ENCODE measurements around the gene RALGAPA1.

The RALGAPA1 gene

DNA sequence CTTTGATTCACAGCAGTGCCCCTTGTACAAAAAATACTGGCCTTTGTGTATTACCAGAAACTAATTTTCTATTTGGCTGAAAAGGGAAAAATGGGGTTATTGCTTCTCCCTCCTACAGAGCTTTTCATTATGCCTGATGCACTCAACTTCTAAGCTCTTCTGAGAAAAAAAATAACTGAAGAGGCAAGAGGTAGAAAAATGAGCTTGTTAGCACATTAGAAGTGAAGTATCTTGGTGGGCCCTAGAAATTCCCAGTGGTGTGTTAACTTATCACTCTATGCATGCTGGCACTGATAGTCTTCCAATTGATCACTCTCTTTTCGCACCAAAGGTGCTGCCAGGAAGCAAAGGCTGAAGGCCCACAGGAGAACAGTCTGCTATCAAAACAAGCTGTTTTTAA lies 258.0 kb downstream of the RALGAPA1 start:
- DNase-seq = no peak
- Histone ChIP-seq H3K79me2 (ENCODE audit: low read length) (no peaks in the 10 kb centered on the region), H3K9me2 (replicated peaks; ENCODE audit: insufficient read depth, low read length) (no peaks in the 10 kb centered on the region), H3K4me1 (ENCODE audit: low read length) (no peaks in the 10 kb centered on the region), H3K36me3 (replicated peaks; ENCODE audit: insufficient read depth, low read length) (no peaks in the 10 kb centered on the region), H4K20me1 (ENCODE audit: insufficient read depth, low read length) (no peaks in the 10 kb centered on the region), H3K27ac (ENCODE audit: low read length) (no peak overlapping the region), H3K9me3 (replicated peaks; ENCODE audit: insufficient read depth, low read length) (no peaks in the 10 kb centered on the region), H3K9ac (ENCODE audit: low read length) (no peak overlapping the region), H3K4me2 (ENCODE audit: low read depth, low read length) (no peak overlapping the region), H2AFZ (ENCODE audit: low read length) (no peak overlapping the region), H3K4me3 (ENCODE audit: low read length) (no peak overlapping the region), H3K27me3 (replicated peaks; ENCODE audit: insufficient read depth, low read length) (no peaks in the 10 kb centered on the region), H3F3A (ENCODE audit: insufficient read depth, low read length) (no peaks in the 10 kb centered on the region)
- TF ChIP-seq EZH2 (optimal IDR thresholded peaks at IDR 0.05; ENCODE audit: low read depth, low read length) = no peak
- TF ChIP-seq, protein P1, sequence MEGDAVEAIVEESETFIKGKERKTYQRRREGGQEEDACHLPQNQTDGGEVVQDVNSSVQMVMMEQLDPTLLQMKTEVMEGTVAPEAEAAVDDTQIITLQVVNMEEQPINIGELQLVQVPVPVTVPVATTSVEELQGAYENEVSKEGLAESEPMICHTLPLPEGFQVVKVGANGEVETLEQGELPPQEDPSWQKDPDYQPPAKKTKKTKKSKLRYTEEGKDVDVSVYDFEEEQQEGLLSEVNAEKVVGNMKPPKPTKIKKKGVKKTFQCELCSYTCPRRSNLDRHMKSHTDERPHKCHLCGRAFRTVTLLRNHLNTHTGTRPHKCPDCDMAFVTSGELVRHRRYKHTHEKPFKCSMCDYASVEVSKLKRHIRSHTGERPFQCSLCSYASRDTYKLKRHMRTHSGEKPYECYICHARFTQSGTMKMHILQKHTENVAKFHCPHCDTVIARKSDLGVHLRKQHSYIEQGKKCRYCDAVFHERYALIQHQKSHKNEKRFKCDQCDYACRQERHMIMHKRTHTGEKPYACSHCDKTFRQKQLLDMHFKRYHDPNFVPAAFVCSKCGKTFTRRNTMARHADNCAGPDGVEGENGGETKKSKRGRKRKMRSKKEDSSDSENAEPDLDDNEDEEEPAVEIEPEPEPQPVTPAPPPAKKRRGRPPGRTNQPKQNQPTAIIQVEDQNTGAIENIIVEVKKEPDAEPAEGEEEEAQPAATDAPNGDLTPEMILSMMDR (IDR thresholded peaks at IDR 0.05; ENCODE audit: low read length) = no peak
- no peak for TF ChIP-seq EZH2phosphoT487 (IDR thresholded peaks at IDR 0.05; ENCODE audit: low read length)

- H3K9me3 ChIP-seq (replicated peaks; ENCODE audit: insufficient read depth, low read length) = no peaks in the 10 kb centered on the region
Measured at GRCh38 chr14:35549551-35549950, 259.5 kb downstream of the RALGAPA1 start.

GRCh38 chr14:35543006-35543405 lies 266.1 kb downstream of the RALGAPA1 start:
- no peak for DNase-seq
- Histone ChIP-seq H3K27me3 (replicated peaks; ENCODE audit: insufficient read depth, low read length) (no peaks in the 10 kb centered on the region), H3K4me2 (ENCODE audit: low read depth, low read length) (no peak overlapping the region), H3K27ac (ENCODE audit: low read length) (no peak overlapping the region), H3K9me3 (replicated peaks; ENCODE audit: insufficient read depth, low read length) (no peaks in the 10 kb centered on the region), H3F3A (ENCODE audit: insufficient read depth, low read length) (no peaks in the 10 kb centered on the region), H3K4me1 (ENCODE audit: low read length) (peaks cover 13% of the 10 kb centered on the region), H3K9ac (ENCODE audit: low read length) (no peak overlapping the region), H4K20me1 (ENCODE audit: insufficient read depth, low read length) (no peaks in the 10 kb centered on the region), H3K79me2 (ENCODE audit: low read length) (no peaks in the 10 kb centered on the region), H3K9me2 (replicated peaks; ENCODE audit: insufficient read depth, low read length) (no peaks in the 10 kb centered on the region), H2AFZ (ENCODE audit: low read length) (no peak overlapping the region), H3K36me3 (replicated peaks; ENCODE audit: insufficient read depth, low read length) (no peaks in the 10 kb centered on the region), H3K4me3 (ENCODE audit: low read length) (no peak overlapping the region)
- no peak for TF ChIP-seq EZH2 (optimal IDR thresholded peaks at IDR 0.05; ENCODE audit: low read depth, low read length)
- no peak for TF ChIP-seq EZH2phosphoT487 (IDR thresholded peaks at IDR 0.05; ENCODE audit: low read length)
- TF ChIP-seq, protein P1 (IDR thresholded peaks at IDR 0.05; ENCODE audit: low read length) = no peak

More at GRCh38 chr14:35549551-35549950, 259.5 kb downstream of the RALGAPA1 start:
- Histone ChIP-seq H3K4me1 (ENCODE audit: low read length) (no peaks in the 10 kb centered on the region), H3K4me2 (ENCODE audit: low read depth, low read length) (no peak overlapping the region), H3K27me3 (replicated peaks; ENCODE audit: insufficient read depth, low read length) (no peaks in the 10 kb centered on the region), H3K27ac (ENCODE audit: low read length) (no peak overlapping the region), H3K9ac (ENCODE audit: low read length) (no peak overlapping the region), H3K79me2 (ENCODE audit: low read length) (no peaks in the 10 kb centered on the region), H3F3A (ENCODE audit: insufficient read depth, low read length) (no peaks in the 10 kb centered on the region), H2AFZ (ENCODE audit: low read length) (no peak overlapping the region), H4K20me1 (ENCODE audit: insufficient read depth, low read length) (no peaks in the 10 kb centered on the region), H3K4me3 (ENCODE audit: low read length) (no peak overlapping the region), H3K36me3 (replicated peaks; ENCODE audit: insufficient read depth, low read length) (no peaks in the 10 kb centered on the region), H3K9me2 (replicated peaks; ENCODE audit: insufficient read depth, low read length) (no peaks in the 10 kb centered on the region)
- DNase-seq = no peak
- TF ChIP-seq EZH2phosphoT487 (IDR thresholded peaks at IDR 0.05; ENCODE audit: low read length) = no peak
- no peak for TF ChIP-seq EZH2 (optimal IDR thresholded peaks at IDR 0.05; ENCODE audit: low read depth, low read length)
- TF ChIP-seq, protein P1 (IDR thresholded peaks at IDR 0.05; ENCODE audit: low read length) = no peak

Data from MM.1S (cell line).